ENCODE results near the gene PIEZO2.

PIEZO2 gene

GRCh38 chr18:10671441-10671840 lies 477.9 kb downstream of the PIEZO2 start (continued):
- TF ChIP-seq TSHZ2 (CRISPR knock-in tag; IDR thresholded peaks at IDR 0.05), result no peak

GRCh38 chr18:10670856-10671255 lies 478.5 kb downstream of the PIEZO2 start:
- no peak for ATAC-seq
- TF ChIP-seq PPARA (CRISPR knock-in tag; IDR thresholded peaks at IDR 0.05; ENCODE audit: borderline replicate concordance), result no peak
- TF ChIP-seq ZFP30 (CRISPR knock-in tag; IDR thresholded peaks at IDR 0.05), result no peak
- no peak for TF ChIP-seq TCF4 (CRISPR knock-in tag; IDR thresholded peaks at IDR 0.05; ENCODE audit: borderline replicate concordance)
- TF ChIP-seq ISL1 (CRISPR knock-in tag; IDR thresholded peaks at IDR 0.05), result no peak
- TF ChIP-seq ZFP3 (CRISPR knock-in tag; IDR thresholded peaks at IDR 0.05), result no peak
- no peak for TF ChIP-seq ZC3H10 (CRISPR knock-in tag; IDR thresholded peaks at IDR 0.05)
- TF ChIP-seq BACH2 (CRISPR knock-in tag; IDR thresholded peaks at IDR 0.05; ENCODE audit: borderline replicate concordance), result no peak
- no peak for TF ChIP-seq PATZ1 (CRISPR knock-in tag; IDR thresholded peaks at IDR 0.05; ENCODE audit: borderline replicate concordance)
- TF ChIP-seq CREB5 (CRISPR knock-in tag; IDR thresholded peaks at IDR 0.05; ENCODE audit: low read depth), result no peak
- no peak for TF ChIP-seq OSR1 (CRISPR knock-in tag; IDR thresholded peaks at IDR 0.05)
- no peak for TF ChIP-seq GLIS3 (CRISPR knock-in tag; IDR thresholded peaks at IDR 0.05)
- no peak for TF ChIP-seq ZNF565 (CRISPR knock-in tag; conservative IDR thresholded peaks at IDR 0.05; ENCODE audit: low read depth)
- TF ChIP-seq TSHZ2 (CRISPR knock-in tag; IDR thresholded peaks at IDR 0.05), result no peak

GRCh38 chr18:10669441-10670100 lies 479.8 kb downstream of the PIEZO2 start:
- TF ChIP-seq TCF4 (CRISPR knock-in tag; IDR thresholded peaks at IDR 0.05; ENCODE audit: borderline replicate concordance) (no peak), POU6F1 (CRISPR knock-in tag; IDR thresholded peaks at IDR 0.05; ENCODE audit: borderline replicate concordance, low read depth) (no peak), ZFP30 (CRISPR knock-in tag; IDR thresholded peaks at IDR 0.05) (no peak), TOX (CRISPR knock-in tag; IDR thresholded peaks at IDR 0.05; ENCODE audit: borderline replicate concordance) (no peak), SNAI2 (CRISPR knock-in tag; IDR thresholded peaks at IDR 0.05) (no peak), ZC3H10 (CRISPR knock-in tag; IDR thresholded peaks at IDR 0.05) (no peak), ZNF8 (CRISPR knock-in tag; IDR thresholded peaks at IDR 0.05) (no peak), PPARA (CRISPR knock-in tag; IDR thresholded peaks at IDR 0.05; ENCODE audit: borderline replicate concordance) (no peak), PATZ1 (CRISPR knock-in tag; IDR thresholded peaks at IDR 0.05; ENCODE audit: borderline replicate concordance) (no peak)
- ATAC-seq, result no peak

Data from SK-N-SH treated with all-trans-retinoic acid at 6 μM for 48 hours (cell line).